K562 (cell line): ENCODE results near the gene PYM1. TPM values are rescaled to one million over a fixed set of nuclear protein-coding genes. Genes with fewer than 3 reads are reported as not detected.

Experiments
- ARID1B ChIP-seq: fragments of 450-650 bp; IDR thresholded peaks from 2 replicates; pipeline ENCODE4 v1.6.1; 2016; ENCODE audit warnings: antibody characterized with exemption, mild to moderate bottlenecking, inconsistent platforms
- BCOR ChIP-seq: fragments of 450-650 bp; IDR thresholded peaks from 2 replicates; pipeline ENCODE4 v1.6.1; 2016
- DDX20 ChIP-seq: fragments of 450-650 bp; IDR thresholded peaks from 2 replicates; pipeline ENCODE4 v1.6.1; 2016; ENCODE audit warnings: missing genetic modification characterization, low read depth, mild to moderate bottlenecking, missing compliant biosample characterization, moderate library complexity
- ESRRA ChIP-seq: fragments of 450-650 bp; IDR thresholded peaks from 2 replicates; pipeline ENCODE4 v1.6.1; 2014; ENCODE audit warnings: low read depth, mild to moderate bottlenecking, moderate library complexity, borderline replicate concordance
- HDAC1 ChIP-seq, 2 experiments: fragments of 450-650 bp; IDR thresholded peaks; 2 replicates each; pipeline ENCODE4 v1.6.1; 2016 to 2017; ENCODE audit warnings: inconsistent platforms in 1 of 2, mild to moderate bottlenecking in 1 of 2, moderate library complexity in 1 of 2
- HDAC6 ChIP-seq: IDR thresholded peaks from 2 replicates; pipeline ENCODE4 v1.6.1; 2012; ENCODE audit warnings: low read depth, mild to moderate bottlenecking, control low read depth, inconsistent platforms, low read length, moderate library complexity
- HDGF ChIP-seq: fragments of 450-650 bp; IDR thresholded peaks from 2 replicates; pipeline ENCODE4 v1.6.1; 2016
- HLTF ChIP-seq: fragments of 450-650 bp; IDR thresholded peaks from 2 replicates; pipeline ENCODE4 v1.6.1; 2016
- MTA1 ChIP-seq: fragments of 450-650 bp; IDR thresholded peaks from 2 replicates; pipeline ENCODE4 v1.6.1; 2017; ENCODE audit warnings: borderline replicate concordance
- PPARD ChIP-seq: fragments of 250-450 bp; sonication (Bioruptor Pico); IDR thresholded peaks from 2 replicates; pipeline ENCODE4 v1.8.0; 2022; ENCODE audit warnings: inconsistent platforms, mild to moderate bottlenecking, moderate library complexity
- TAL1 ChIP-seq: fragments of 450-650 bp; IDR thresholded peaks from 2 replicates; pipeline ENCODE4 v1.6.1; 2016; ENCODE audit warnings: mild to moderate bottlenecking
- TCF3 ChIP-seq: sonication (generic); formaldehyde crosslinking; IDR thresholded peaks from 2 replicates; pipeline ENCODE4 v1.4.0; 2020; ENCODE audit warnings: mild to moderate bottlenecking, missing genetic modification reagents
- ZBTB40 ChIP-seq, 2 experiments: fragments of 450-650 bp in 1 of 2; sonication (generic) in 1 of 2; formaldehyde crosslinking in 1 of 2; IDR thresholded peaks; 2 replicates each; pipeline versions ENCODE4 v1.7.1 to v1.9.0; 2016 to 2022; ENCODE audit warnings: inconsistent platforms in 1 of 2, mild to moderate bottlenecking in 1 of 2, missing genetic modification reagents in 1 of 2
- ZNF280B ChIP-seq: fragments of 250-450 bp; sonication (Bioruptor Pico); IDR thresholded peaks from 2 replicates; pipeline ENCODE4 v1.5.1; 2021; ENCODE audit warnings: mild to moderate bottlenecking
- ZNF57 ChIP-seq: fragments of 450-650 bp; formaldehyde crosslinking; IDR thresholded peaks from 2 replicates; pipeline ENCODE4 v1.4.0; 2020; ENCODE audit warnings: mild to moderate bottlenecking, moderate library complexity
- polyA plus RNA-seq, 8 experiments: library from polyadenylated mRNA; depleted of rRNA in 4 of 8; stranded (reverse) in 5 of 8; unstranded in 3 of 8; fragments of >200 nt; fragmentation: Nextera tagmentation in 2 of 8; fragmentation: Illumina TruSeq in 1 of 8; extraction: Ambion mirVana in 2 of 8; extraction: Trizol in 1 of 8; gene quantifications; 2 replicates each; pipeline versions ENCODE4 v1.2.1 to v1.2.3, GENCODE V29; 2011 to 2014; ENCODE audit warnings: inconsistent platforms in 1 of 8, missing spikeins in 1 of 8
- total RNA-seq, 7 experiments: library from RNA; depleted of rRNA in 6 of 7; stranded (reverse); fragments of >200 nt in 6 of 7; fragmentation: Illumina TruSeq in 2 of 7; extraction: Trizol in 2 of 7; gene quantifications; 2 replicates each; pipeline versions ENCODE4 v1.2.1 to v1.2.3, GENCODE V29; 2011 to 2021; ENCODE audit warnings: low replicate concordance in 1 of 7

Gene PYM1
- total and polyA plus RNA-seq, 9 of the 15 experiments (the other 6 are each of a cell fraction or from before 2014, with no cell fraction given) = 29.0 to 51.3 (median 34.1) TPM

GRCh38 chr12:55931317-55931779, 3.7 kb upstream of the PYM1 start (continued):
- TF ChIP-seq HDAC6 (no peak), ESRRA (no peak), PPARD (CRISPR knock-in tag) (no peak), ARID1B (0 out of 2 replicates have a peak, but pooled peaks have one; percentile 25), HDGF (0 out of 2 replicates have a peak, but pooled peaks have one; percentile 64), TCF3 (CRISPR knock-in tag) (0 out of 2 replicates have a peak, but pooled peaks have one; percentile 14), HLTF (0 out of 2 replicates have a peak, but pooled peaks have one; percentile 47), ZNF280B (CRISPR knock-in tag) (no peak), BCOR (no peak), DDX20 (tag) (no peak), MTA1 (no peak), HDAC1 (IDR thresholded peaks at IDR 0.05) (0 out of 4 replicates have a peak, but pooled peaks of 1 of the 2 experiments have one; percentile 17), ZNF57 (CRISPR knock-in tag) (no peak), ZBTB40 (IDR thresholded peaks at IDR 0.05) (peak; percentile 61; the same call in 1 of the 2 replicates), ZBTB40 (CRISPR knock-in tag; IDR thresholded peaks at IDR 0.05) (no peak), TAL1 (peak; percentile 27; the same call in 1 of the 2 replicates)
